Right cardiac atrium (tissue), 5 donors: ENCODE data around the gene P2RY2. TPM values are rescaled to one million over a fixed set of nuclear protein-coding genes. Genes with fewer than 3 reads are reported as not detected.

Experiments
- ATAC-seq, 2 donors: fragments of 200-7000 bp; cut with Tn5 transposase; one replicate each; pipeline versions ENCODE4 v1.8.0 to v1.9.1; 2020; ENCODE audit warnings: moderate library complexity in 2 of 2, mild to moderate bottlenecking in 1 of 2
- DNase-seq, 3 donors: peaks; one replicate each; pipeline ENCODE4 v3.0.0-alpha.2; 2020
- H3K27ac ChIP-seq: one replicate; pipeline ENCODE4 v1.5.1; 2013; ENCODE audit warnings: mild to moderate bottlenecking, low read length, control low read depth, moderate library complexity
- H3K27me3 ChIP-seq: one replicate; pipeline ENCODE4 v1.6.1; 2013; ENCODE audit not compliant: control insufficient read depth, insufficient read depth
- H3K4me1 ChIP-seq: one replicate; pipeline ENCODE4 v1.6.1; 2013; ENCODE audit warnings: low read length; ENCODE audit not compliant: control insufficient read depth, insufficient read depth
- H3K4me3 ChIP-seq: one replicate; pipeline ENCODE4 v1.5.1; 2013; ENCODE audit warnings: low read length, control low read depth
- H3K9me3 ChIP-seq: one replicate; pipeline ENCODE4 v1.6.1; 2013; ENCODE audit warnings: low read length; ENCODE audit not compliant: control insufficient read depth
- WGBS: extraction: QIAGEN DNeasy Blood & Tissue Kit; methylation state at CpG from one replicate; pipeline ENCODE4 v1.1.7; 2013; 5-methylcytosine and 5-hydroxymethylcytosine counted together
- intact Hi-C, 4 donors: fragments of 100-400 bp; cut with DNase I; formaldehyde crosslinking; loops; one replicate each; pipeline versions ENCODE4 v1.11.0 to v1.14.0; 2022 to 2023
- polyA plus RNA-seq: library from polyadenylated mRNA; stranded (reverse); fragments of 200-250 nt; gene quantifications from one replicate; pipeline ENCODE4 v1.2.3, GENCODE V29; 2013
- total RNA-seq, 4 donors: library from RNA; stranded (reverse); fragmentation: NEBNext Ultra II Directional; extraction: Animal tissue kit (Norgen Biotek cat#: 25700); gene quantifications; one replicate each; pipeline ENCODE4 v1.2.1, GENCODE V29; 2021
- donor health status: healthy with polysubstance abuse.
- donor health status: DM: no; HTN: yes; CAD: no.
- donor health status: DM: no; HTN: no; CAD: no.
- donor health status: DM: no; HTN: yes; CAD: no; lungs with severe emphysema.
- donor health status: DM: yes; HTN: yes; CAD: no.

Gene P2RY2
- total and polyA plus RNA-seq, 5 donors: 5.4 to 15.1 (median 9.1) TPM

- Histone ChIP-seq H3K27ac (no peak overlapping the region), H3K27me3 (no peaks in the 10 kb centered on the region), H3K4me1 (peaks cover 4% of the 10 kb centered on the region), H3K4me3 (no peak overlapping the region), H3K9me3 (no peaks in the 10 kb centered on the region)
- WGBS: 82% methylated on average over 8 of the region's 8 CpGs
- DNase-seq (peak; percentile 42 to 77 (median 75)), ATAC-seq (peak; percentile 56 to 62)
- intact Hi-C loops: no loop called here
Measured at GRCh38 chr11:73204711-73205121, 13.4 kb upstream of the P2RY2 start.

DNA sequence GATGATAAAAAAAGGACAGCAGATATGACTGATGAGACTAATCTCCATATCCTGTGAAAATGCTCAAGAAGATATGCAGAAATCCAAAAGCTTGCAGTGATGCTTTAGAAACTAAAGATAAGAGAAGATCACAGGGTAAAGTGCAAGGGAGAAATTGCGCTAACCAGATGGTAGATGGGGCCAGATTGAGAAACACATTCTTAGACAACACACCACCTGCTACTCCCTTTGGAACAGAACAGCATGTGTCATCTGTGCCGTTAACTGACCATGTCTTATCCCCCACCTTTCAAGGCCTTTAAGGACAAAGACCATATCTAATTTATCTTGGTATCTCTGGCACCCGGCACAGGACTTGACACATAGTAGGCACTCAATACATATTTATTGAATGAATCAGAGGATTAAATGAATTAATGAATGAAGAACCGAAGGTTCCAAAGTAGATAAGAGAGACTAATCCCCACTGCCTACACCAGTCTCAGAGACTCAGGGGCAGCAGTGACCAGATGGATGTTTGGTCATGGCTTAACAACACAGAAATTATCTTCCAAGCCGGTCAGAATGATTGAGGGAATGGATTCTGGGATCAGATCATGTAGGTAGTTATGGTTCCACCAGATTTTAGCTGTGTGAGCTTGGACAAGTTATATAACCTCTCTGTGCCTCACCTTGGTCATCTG, 12.3 kb upstream of the P2RY2 start:
- no peak for DNase-seq
- Histone ChIP-seq H3K4me3 (no peak overlapping the region), H3K27me3 (no peaks in the 10 kb centered on the region), H3K9me3 (no peaks in the 10 kb centered on the region), H3K4me1 (no peaks in the 10 kb centered on the region), H3K27ac (no peak overlapping the region)
- WGBS: 81% methylated on average over 5 of the region's 5 CpGs
- intact Hi-C loops: no loop called here
- no peak for ATAC-seq

GRCh38 chr11:73206801-73207200, 11.3 kb upstream of the P2RY2 start:
- intact Hi-C loops: no loop called here
- H3K27ac ChIP-seq: no peak overlapping the region
- no peak for DNase-seq
- 67% methylated on average over 2 of the region's 2 CpGs for WGBS
- no peak overlapping the region for H3K4me3 ChIP-seq
- no peak for ATAC-seq
- no peaks in the 10 kb centered on the region for H3K9me3 ChIP-seq
- H3K27me3 ChIP-seq: no peaks in the 10 kb centered on the region
- no peaks in the 10 kb centered on the region for H3K4me1 ChIP-seq

DNA sequence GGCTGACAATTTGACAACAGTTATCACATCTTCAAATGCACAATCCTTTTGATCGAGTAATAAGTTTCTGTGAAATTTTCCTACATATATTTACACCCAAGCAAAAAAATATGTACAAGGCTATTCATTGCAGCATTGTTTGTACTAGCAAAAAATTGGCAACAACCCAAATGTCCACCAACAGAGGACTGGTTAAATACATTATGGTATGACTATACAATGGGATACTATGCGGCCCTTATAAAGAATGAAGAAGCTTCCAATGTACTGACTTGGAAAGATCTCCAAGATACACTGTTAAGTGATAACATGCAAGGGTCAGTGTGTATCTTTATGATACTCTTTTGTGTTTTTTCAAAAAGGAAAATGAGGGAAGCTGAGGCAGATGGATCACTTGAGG, 8.2 kb upstream of the P2RY2 start:
- intact Hi-C loops: no loop called here
- Histone ChIP-seq H3K9me3 (no peaks in the 10 kb centered on the region), H3K27me3 (no peaks in the 10 kb centered on the region), H3K4me3 (no peak overlapping the region), H3K4me1 (no peaks in the 10 kb centered on the region), H3K27ac (no peak overlapping the region)
- DNase-seq (no peak), ATAC-seq (no peak)
- WGBS: 96% methylated on average over 2 of the region's 2 CpGs

GRCh38 chr11:73210916-73211667, 7.0 kb upstream of the P2RY2 start:
- Histone ChIP-seq H3K4me1 (no peaks in the 10 kb centered on the region), H3K27me3 (no peaks in the 10 kb centered on the region), H3K4me3 (no peak overlapping the region), H3K27ac (no peak overlapping the region), H3K9me3 (no peaks in the 10 kb centered on the region)
- 84% methylated on average over 4 of the region's 4 CpGs for WGBS
- ATAC-seq (no peak), DNase-seq (no peak)
- intact Hi-C loops: no loop called here

DNA sequence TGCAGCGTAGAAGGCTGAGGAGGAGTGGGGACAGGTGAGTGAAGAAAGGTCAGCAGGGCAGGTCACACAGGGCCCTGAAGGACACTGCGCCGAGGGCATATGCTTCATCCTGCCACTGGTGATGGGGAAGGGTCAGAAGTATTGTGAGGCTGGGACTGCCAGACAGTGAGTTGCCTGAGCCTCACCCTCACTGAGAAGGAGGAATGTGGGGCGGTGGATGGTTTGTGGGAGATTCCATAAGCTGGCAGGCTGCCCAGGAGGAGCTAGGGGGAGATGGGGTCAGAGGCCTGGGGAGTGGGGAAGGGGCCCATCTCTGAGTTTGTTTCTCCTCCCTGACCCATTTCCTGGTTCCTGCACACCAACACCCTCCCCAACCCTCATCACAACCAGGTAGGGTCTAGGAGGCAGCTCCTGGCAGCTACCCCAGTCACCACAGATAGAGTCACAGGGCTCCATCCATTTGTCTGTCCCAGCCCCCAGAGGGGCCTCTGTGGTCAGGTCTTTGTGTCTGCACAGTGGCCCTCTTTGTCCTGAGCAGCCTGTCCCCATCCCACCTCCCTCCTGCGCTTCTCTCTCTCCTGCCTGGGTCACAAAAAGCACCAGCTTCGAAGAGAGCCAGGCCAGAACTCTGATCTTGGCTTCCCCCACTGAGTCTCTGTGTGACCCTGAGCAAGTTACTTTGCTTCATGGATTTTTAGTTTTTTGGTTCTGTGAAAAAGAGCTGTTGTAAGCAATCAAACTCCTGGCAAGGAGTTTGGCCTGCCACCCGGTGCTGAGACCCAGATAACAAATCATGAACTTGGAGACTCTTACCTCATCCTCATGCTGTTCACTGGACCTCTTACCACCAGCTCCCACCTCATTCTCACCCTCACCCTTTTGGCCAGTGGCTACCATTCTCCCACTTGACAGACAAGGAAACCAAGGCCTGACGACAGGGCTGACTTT, 4.6 kb upstream of the P2RY2 start:
- Histone ChIP-seq H3K4me1 (no peaks in the 10 kb centered on the region), H3K27me3 (no peaks in the 10 kb centered on the region), H3K27ac (no peak overlapping the region), H3K9me3 (no peaks in the 10 kb centered on the region), H3K4me3 (no peak overlapping the region)
- intact Hi-C loops: no loop called here
- ATAC-seq (no peak), DNase-seq (peak in 1 of 3 donors; percentile 51)
- 71% methylated on average over 8 of the region's 8 CpGs for WGBS

- Histone ChIP-seq H3K27ac (no peak overlapping the region), H3K9me3 (no peaks in the 10 kb centered on the region), H3K27me3 (no peaks in the 10 kb centered on the region), H3K4me1 (no peaks in the 10 kb centered on the region), H3K4me3 (no peak overlapping the region)
- no peak for DNase-seq
- ATAC-seq: no peak
- intact Hi-C loops: no loop called here
- 87% methylated on average over 5 of the region's 5 CpGs for WGBS
Measured at GRCh38 chr11:73215191-73216134, 2.6 kb upstream of the P2RY2 start.

- no peaks in the 10 kb centered on the region for H3K27me3 ChIP-seq
- no peaks in the 10 kb centered on the region for H3K9me3 ChIP-seq
- ATAC-seq: no peak
- intact Hi-C loops: no loop called here
- H3K4me3 ChIP-seq: no peak overlapping the region
- no peak overlapping the region for H3K27ac ChIP-seq
- WGBS: 94% methylated on average over 2 of the region's 2 CpGs
- DNase-seq: no peak
- H3K4me1 ChIP-seq: no peaks in the 10 kb centered on the region
Measured at GRCh38 chr11:73216465-73216864, 1.6 kb upstream of the P2RY2 start.

DNA sequence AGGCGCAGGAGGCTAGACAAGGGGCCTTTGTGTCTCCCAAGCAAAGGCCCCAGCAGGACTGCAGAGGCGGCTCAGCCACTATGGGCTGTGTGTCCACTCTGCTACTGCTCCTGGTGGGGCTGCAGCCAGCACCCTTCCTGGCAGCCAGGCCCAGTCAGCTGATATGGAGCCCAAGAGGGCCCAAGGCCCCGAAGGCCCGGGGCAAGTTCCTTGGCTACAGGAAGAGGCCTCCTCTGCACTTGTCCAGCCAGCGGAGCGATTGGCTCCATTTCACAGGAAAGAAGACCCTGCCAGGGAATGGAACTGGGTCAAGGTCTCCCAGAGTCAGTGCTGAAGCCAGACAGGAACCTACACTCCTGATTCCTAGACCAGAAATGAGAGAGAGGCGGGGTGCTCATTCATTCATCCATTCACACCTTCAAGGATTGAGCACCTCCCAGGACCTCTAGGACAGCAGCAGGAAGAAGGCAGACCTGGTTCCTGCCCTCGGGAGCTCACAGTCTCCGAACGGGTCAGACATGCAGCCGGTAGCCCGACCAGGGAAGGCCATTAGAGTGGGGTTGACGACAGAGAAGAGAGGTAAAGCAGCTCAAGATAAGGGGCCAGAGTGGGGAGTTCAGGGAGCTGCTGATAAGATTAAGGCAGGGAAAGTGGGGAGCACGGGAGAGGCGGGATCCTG, 811 bp upstream of the P2RY2 start:
- Histone ChIP-seq H3K4me1 (no peaks in the 10 kb centered on the region), H3K9me3 (no peaks in the 10 kb centered on the region), H3K4me3 (no peak overlapping the region), H3K27me3 (no peaks in the 10 kb centered on the region), H3K27ac (no peak overlapping the region)
- WGBS: 66% methylated on average over 15 of the region's 15 CpGs
- DNase-seq (peak; percentile 38 to 69 (median 65)), ATAC-seq (peak in 1 of 2 donors; percentile 10)
- intact Hi-C loops: no loop called here

DNA sequence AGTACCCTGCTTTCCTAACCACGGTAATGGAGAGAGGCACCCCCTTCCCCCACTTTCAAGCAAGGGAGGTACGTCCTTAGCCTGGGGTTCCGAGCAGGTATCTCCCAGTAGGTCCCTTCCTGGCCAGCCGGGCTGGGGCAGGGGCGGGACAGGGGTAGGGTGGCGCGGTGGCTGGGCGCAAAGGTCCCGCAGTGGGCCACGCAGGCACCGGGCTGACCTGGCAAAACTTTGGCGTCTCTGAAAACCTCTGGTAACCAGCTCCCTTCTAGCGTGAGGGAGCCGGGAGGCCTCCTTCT, 323 bp upstream of the P2RY2 start:
- Histone ChIP-seq H3K27ac (peak overlapping the region; percentile 6), H3K4me3 (peak overlapping the region; percentile 43), H3K9me3 (no peaks in the 10 kb centered on the region), H3K27me3 (no peaks in the 10 kb centered on the region), H3K4me1 (no peaks in the 10 kb centered on the region)
- 48% methylated on average over 14 of the region's 14 CpGs for WGBS
- no peak for DNase-seq
- no peak for ATAC-seq
- intact Hi-C loops: no loop called here
